Stimulated activated CD8-positive, alpha-beta memory T cell treated with anti-CD3 and anti-CD28 coated beads, Interleukin-7, amount 100 ng/mL, for 4 hours (primary cell): ENCODE measurements around the gene UNC80.

Experiments used
- DNase-seq, 2 donors: peaks; one replicate each; pipeline ENCODE4 v3.0.0-alpha.2; 2020; ENCODE audit warnings: low read depth in 2 of 2

The UNC80 gene

GRCh38 chr2:209809256-209809655, 37.6 kb downstream of the UNC80 start:
- DNase-seq = no peak

GRCh38 chr2:209817844-209818271, 46.2 kb downstream of the UNC80 start:
- DNase-seq = no peak

GRCh38 chr2:209818939-209819338, 47.3 kb downstream of the UNC80 start:
- no peak for DNase-seq

GRCh38 chr2:209821806-209822205, 50.2 kb downstream of the UNC80 start:
- no peak for DNase-seq

GRCh38 chr2:209823484-209823883, 51.9 kb downstream of the UNC80 start:
- no peak for DNase-seq

GRCh38 chr2:209824391-209824790, 52.8 kb downstream of the UNC80 start:
- no peak for DNase-seq

- no peak for DNase-seq
These were observed 59.3 kb downstream of the UNC80 start for GRCh38 chr2:209830722-209831465.

GRCh38 chr2:209834767-209835166, 63.1 kb downstream of the UNC80 start:
- no peak for DNase-seq

- no peak for DNase-seq
These were observed 68.8 kb downstream of the UNC80 start for GRCh38 chr2:209840434-209840833.

GRCh38 chr2:209845666-209846065, 74.0 kb downstream of the UNC80 start:
- no peak for DNase-seq

GRCh38 chr2:209864716-209865295, 93.2 kb downstream of the UNC80 start:
- DNase-seq = no peak

- no peak for DNase-seq
These were observed 96.8 kb downstream of the UNC80 start for GRCh38 chr2:209868271-209868994.

- no peak for DNase-seq
These were observed 98.4 kb downstream of the UNC80 start for GRCh38 chr2:209870067-209870466.

GRCh38 chr2:209872675-209873074, 101.0 kb downstream of the UNC80 start:
- DNase-seq = no peak

GRCh38 chr2:209875270-209875669, 103.6 kb downstream of the UNC80 start:
- DNase-seq = no peak

GRCh38 chr2:209876211-209876610, 104.6 kb downstream of the UNC80 start:
- no peak for DNase-seq

- no peak for DNase-seq
These were observed 107.1 kb downstream of the UNC80 start for GRCh38 chr2:209878701-209879100.

- no peak for DNase-seq
These were observed 129.0 kb downstream of the UNC80 start for GRCh38 chr2:209900638-209901037.

GRCh38 chr2:209901172-209901571, 129.5 kb downstream of the UNC80 start:
- DNase-seq = no peak

GRCh38 chr2:209905691-209906090, 134.1 kb downstream of the UNC80 start:
- no peak for DNase-seq

GRCh38 chr2:209907746-209908145, 136.1 kb downstream of the UNC80 start:
- no peak for DNase-seq

- DNase-seq = no peak
These were observed 136.9 kb downstream of the UNC80 start for GRCh38 chr2:209908511-209908910.

GRCh38 chr2:209911486-209911885, 139.9 kb downstream of the UNC80 start:
- DNase-seq = no peak
